OCI-LY1 (cell line): ENCODE measurements around the gene LRFN3.

Experiments
- CTCF ChIP-seq: fragments of 200-600 bp; sonication (generic), shearing (Covaris generic); IDR thresholded peaks from 2 replicates; pipeline ENCODE4 v1.5.1; 2017; ENCODE audit warnings: mild to moderate bottlenecking, antibody characterized with exemption, low read length, moderate library complexity, mixed read lengths
- EZH2 ChIP-seq: fragments of 200-600 bp; sonication (generic), shearing (Covaris generic); IDR thresholded peaks from 2 replicates; pipeline ENCODE4 v1.8.0; 2017; ENCODE audit warnings: borderline replicate concordance, mixed run types, mild to moderate bottlenecking, antibody characterized with exemption, low read length, moderate library complexity, mixed read lengths

GRCh38 chr19:35901055-35901644 is 35.0 kb upstream of the LRFN3 start:
- TF ChIP-seq CTCF = no peak
- no peak for TF ChIP-seq EZH2
